GM21737 (cell line): ENCODE measurements around the gene MIA2.
"Not testable (repeated sequence)": the region's sequence is repeated elsewhere in the genome, so short reads cannot be mapped to it uniquely, and the experiment has no call there.

Experiments used
- ATAC-seq: cut with Tn5 transposase; IDR thresholded peaks from one replicate; pipeline ENCODE4 v1.9.1; 2021; ENCODE audit warnings: mild to moderate bottlenecking, moderate library complexity; ENCODE audit not compliant: unreplicated experiment

The MIA2 gene, protein sequence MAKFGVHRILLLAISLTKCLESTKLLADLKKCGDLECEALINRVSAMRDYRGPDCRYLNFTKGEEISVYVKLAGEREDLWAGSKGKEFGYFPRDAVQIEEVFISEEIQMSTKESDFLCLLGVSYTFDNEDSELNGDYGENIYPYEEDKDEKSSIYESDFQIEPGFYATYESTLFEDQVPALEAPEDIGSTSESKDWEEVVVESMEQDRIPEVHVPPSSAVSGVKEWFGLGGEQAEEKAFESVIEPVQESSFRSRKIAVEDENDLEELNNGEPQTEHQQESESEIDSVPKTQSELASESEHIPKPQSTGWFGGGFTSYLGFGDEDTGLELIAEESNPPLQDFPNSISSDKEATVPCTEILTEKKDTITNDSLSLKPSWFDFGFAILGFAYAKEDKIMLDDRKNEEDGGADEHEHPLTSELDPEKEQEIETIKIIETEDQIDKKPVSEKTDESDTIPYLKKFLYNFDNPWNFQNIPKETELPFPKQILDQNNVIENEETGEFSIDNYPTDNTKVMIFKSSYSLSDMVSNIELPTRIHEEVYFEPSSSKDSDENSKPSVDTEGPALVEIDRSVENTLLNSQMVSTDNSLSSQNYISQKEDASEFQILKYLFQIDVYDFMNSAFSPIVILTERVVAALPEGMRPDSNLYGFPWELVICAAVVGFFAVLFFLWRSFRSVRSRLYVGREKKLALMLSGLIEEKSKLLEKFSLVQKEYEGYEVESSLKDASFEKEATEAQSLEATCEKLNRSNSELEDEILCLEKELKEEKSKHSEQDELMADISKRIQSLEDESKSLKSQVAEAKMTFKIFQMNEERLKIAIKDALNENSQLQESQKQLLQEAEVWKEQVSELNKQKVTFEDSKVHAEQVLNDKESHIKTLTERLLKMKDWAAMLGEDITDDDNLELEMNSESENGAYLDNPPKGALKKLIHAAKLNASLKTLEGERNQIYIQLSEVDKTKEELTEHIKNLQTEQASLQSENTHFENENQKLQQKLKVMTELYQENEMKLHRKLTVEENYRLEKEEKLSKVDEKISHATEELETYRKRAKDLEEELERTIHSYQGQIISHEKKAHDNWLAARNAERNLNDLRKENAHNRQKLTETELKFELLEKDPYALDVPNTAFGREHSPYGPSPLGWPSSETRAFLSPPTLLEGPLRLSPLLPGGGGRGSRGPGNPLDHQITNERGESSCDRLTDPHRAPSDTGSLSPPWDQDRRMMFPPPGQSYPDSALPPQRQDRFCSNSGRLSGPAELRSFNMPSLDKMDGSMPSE (N-terminal part only)

DNA sequence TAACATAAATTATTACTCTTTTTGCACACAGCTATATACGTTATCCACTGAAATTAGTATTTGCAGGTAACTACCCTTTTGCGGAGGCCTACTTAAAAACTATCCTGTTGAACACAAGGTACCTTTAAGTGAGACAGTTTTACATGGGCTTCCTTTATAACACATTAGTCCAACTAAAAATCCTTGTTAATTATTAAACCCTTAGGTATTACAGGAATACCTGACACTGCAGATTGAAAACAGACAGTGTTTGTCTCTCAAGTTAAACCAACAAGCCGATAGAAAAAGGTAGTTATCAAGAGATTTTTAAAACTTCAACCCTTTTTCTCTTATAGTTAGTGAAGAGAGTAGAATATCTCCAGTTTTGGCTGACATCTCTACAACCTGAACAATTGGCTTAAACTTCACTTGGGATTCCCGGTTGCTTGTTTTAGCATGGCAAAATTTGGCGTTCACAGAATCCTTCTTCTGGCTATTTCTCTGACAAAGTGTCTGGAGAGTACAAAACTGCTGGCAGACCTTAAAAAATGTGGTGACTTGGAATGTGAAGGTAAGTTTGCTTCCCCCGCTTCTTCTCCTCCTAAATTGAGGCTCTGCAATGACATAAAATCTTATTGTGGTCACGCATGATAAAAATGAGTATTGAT, at the start of gene MIA2:
Gene MIA2 (plus strand): TSS at position 236 of the 647 bp plus-strand sequence. CDS start 200 bp downstream, at position 436.
- ATAC-seq: no peak

GRCh38 chr14:39184628-39185255, 49.0 kb upstream of the MIA2 start:
- ATAC-seq: no peak

- no peak for ATAC-seq
Measured at GRCh38 chr14:39185256-39186049, 48.3 kb upstream of the MIA2 start.

- no peak for ATAC-seq
Measured at GRCh38 chr14:39186941-39187525, 46.7 kb upstream of the MIA2 start.

- ATAC-seq: no peak
Measured at GRCh38 chr14:39203659-39204606, 29.8 kb upstream of the MIA2 start.

DNA sequence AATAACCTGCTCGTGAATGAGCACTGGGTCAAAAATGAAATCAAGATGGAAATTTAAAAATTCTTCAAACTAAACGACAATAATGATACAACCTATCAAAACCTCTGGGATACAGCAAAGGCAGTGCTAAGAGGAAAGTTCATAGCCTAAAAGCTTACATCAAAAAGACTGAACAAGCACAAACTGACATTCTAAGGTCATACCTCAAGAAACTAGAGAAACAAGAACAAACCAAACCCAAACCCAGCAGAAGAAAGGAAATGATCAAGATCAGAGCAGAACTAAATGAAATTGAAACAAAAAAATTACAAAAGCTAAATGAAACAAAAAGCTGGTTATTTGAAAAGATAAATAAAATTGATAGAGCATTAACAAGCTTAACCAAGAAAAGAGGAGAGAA, 26.3 kb upstream of the MIA2 start:
- ATAC-seq: not testable (repeated sequence)

- ATAC-seq: no peak
Measured at GRCh38 chr14:39211109-39211741, 22.5 kb upstream of the MIA2 start.

DNA sequence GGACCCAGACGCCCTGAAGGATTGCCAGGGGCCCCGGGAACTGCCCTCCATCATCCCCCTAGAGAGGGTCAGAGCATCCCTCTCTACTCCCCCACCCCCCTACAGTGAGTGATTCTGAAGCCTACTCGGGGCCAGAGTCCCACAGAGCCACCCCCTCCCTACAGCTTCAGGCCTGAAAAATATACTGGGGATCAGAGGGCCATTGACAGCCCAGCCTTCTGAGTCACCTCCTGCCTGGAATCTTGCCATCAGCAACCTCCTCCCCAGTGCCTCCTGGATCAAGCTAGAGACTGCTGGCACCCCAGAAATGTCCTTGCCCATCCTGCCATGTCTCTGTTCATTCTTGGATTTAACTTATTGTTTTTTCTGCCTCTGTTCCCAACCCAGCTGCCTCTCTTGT, 21.7 kb upstream of the MIA2 start:
- no peak for ATAC-seq

DNA sequence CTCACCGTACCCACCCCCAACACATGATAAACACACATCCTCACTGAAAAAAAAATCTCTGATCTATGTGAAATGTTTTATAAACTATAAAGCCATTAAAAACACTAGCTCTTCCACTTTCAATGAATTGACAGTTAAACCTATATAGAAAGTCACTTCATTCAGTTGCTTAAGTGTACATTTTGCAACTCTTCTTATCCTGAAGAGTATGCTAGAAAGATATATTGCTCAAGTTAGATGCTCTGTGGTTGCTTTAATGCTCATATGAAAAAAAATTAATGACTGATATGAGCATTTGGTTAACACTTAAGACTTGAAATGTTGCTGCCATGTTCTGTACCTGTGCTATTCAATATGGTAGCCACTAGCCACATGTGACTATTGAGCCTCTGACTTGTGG, 21.0 kb upstream of the MIA2 start:
- no peak for ATAC-seq

- no peak for ATAC-seq
Measured at GRCh38 chr14:39217214-39217879, 16.4 kb upstream of the MIA2 start.

DNA sequence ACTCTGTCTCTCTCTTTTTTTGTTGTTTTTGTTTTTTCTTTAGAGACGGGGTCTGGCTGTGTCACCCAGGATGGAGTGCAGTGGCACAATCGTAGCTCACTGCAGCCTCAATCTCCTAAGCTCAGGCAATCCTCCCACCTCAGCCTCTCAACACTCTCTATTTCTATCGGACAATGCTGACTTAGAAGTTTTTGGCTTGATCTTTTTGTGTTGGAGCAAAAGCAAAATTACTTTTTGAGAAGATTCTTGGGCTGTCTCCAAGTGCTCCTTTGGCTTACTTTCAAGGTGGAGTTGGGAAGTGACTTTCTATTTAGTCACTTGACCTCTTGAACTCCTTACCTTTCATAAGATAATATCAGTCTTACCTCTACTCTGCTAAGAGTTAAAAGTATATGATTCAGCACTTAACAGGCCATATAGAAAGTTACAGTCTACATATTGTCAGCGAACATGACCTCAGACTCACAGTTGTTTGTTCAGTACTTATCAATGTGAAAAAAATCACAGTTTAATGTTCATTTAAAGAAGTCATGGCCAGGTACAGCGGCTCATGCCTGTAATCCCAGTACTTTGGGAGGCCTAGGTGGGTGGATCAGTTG, 15.4 kb upstream of the MIA2 start:
- no peak for ATAC-seq

DNA sequence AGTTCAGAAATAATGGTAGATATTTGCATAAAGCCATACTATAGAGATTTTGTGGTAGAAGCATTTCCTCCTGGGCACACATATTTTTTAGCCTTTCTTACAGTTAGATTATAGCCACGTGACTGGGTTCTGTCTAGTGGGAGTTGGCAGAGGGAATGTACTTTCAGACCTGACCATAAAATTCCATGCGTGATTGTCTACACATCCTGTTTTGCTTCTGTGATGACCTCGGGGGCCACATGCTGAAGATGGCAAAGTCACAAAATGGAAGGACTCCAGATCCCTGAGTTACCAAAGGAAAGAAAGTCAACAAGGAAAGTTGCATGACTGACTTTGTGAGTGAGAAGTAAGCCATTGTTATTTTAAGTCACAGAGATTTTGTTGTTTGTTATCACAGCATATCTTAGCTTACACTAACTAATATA, 14.6 kb upstream of the MIA2 start:
- no peak for ATAC-seq

GRCh38 chr14:39220473-39220872, 13.2 kb upstream of the MIA2 start:
- not testable (repeated sequence) for ATAC-seq

- no peak for ATAC-seq
Measured at GRCh38 chr14:39228044-39228443, 5.7 kb upstream of the MIA2 start.

- ATAC-seq: no peak
Measured at GRCh38 chr14:39228509-39229221, 5.0 kb upstream of the MIA2 start.

DNA sequence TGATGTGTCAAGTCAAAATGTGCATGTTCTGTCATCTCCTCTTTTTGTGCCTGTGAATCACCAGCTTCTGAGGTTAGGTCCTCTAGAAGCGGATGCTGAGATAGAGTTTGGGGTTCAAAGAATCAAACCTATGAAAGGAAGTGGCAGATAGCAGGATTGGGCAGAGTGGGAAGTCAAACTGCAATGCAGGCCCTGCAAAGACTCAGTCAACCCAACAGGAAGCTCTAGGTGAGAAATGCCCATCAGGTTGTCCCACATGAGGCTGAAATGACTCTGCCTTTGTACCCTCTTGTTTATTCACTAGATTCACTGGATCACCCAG, 4.5 kb upstream of the MIA2 start:
- ATAC-seq: no peak
